ENCODE measurements around the gene LINGO3. TPM values are rescaled to one million over a fixed set of nuclear protein-coding genes. Genes with fewer than 3 reads are reported as not detected.

LINGO3 gene
- total and polyA plus RNA-seq, 2 donors (not counting 3 experiments of a cell fraction or from before 2014, with no cell fraction given) = not detected

DNA sequence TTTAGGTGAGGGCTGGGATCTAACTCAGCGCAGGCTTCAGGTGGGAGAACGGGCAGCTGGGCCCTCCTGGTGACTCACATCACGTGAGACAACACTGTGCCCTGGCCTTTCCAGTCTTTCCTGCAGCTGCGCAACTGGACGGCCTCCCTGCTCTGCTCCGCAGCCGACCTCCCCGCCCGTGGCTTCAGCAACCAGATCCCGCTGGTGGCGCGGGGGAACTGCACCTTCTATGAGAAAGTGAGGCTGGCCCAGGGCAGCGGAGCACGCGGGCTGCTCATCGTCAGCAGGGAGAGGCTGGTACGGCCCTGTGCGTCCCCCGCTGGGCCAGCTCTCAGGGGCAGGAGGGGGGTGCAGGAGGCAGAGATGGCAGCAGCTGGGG is 29.4 kb upstream of the LINGO3 start:
- no peaks in the 10 kb centered on the region for H3K9me3 ChIP-seq (replicated peaks; ENCODE audit: control insufficient read depth, insufficient read depth, low read length)
- no peak overlapping the region for H3K4me2 ChIP-seq (ENCODE audit: insufficient read depth, low read length)
- H4K20me1 ChIP-seq (replicated peaks; ENCODE audit: control insufficient read depth, extremely low read depth, insufficient read depth, low read length) = no peaks in the 10 kb centered on the region
- no peaks in the 10 kb centered on the region for H3K36me3 ChIP-seq (ENCODE audit: control insufficient read depth in 2 of 2, extremely low read depth in 1 of 2, insufficient read depth in 2 of 2, low read length in 2 of 2)
- no TSS peak for BruUV-seq (replicated peaks)
- no peak overlapping the region for H2AFZ ChIP-seq (ENCODE audit: low read depth, low read length)
- intact Hi-C loops (cut with micrococcal nuclease) = no loop called here
- H3K9ac ChIP-seq (replicated peaks; ENCODE audit: extremely low read depth, insufficient read depth, low read length) = no peak overlapping the region
- H3K9me1 ChIP-seq (replicated peaks; ENCODE audit: control insufficient read depth, extremely low read depth, insufficient read depth, low read length) = no peaks in the 10 kb centered on the region
- POLR2A ChIA-PET = no interaction called here
- CTCF ChIA-PET = no interaction called here
- peaks cover 4% of the 10 kb centered on the region for H3K79me2 ChIP-seq (ENCODE audit: control insufficient read depth, insufficient read depth, low read length)
- no peaks in the 10 kb centered on the region for H3K4me1 ChIP-seq (ENCODE audit: control insufficient read depth, extremely low read depth, insufficient read depth, low read length)
- FAIRE-seq = no peak
- DNase-seq (ENCODE audit: low read depth, low spot score) = no peak
- H3K4me3 ChIP-seq (replicated peaks in 1 of 3; ENCODE audit: insufficient read depth in 1 of 3, low read depth in 1 of 3, low read length in 3 of 3) = no peak overlapping the region
- no peaks in the 10 kb centered on the region for H3K27me3 ChIP-seq (ENCODE audit: control insufficient read depth in 2 of 2, insufficient read depth in 2 of 2, low read length in 2 of 2)
- dilution Hi-C loops (cut with MboI; ENCODE audit: extremely low pct_ligation_motif_present, low sequenced_read_pairs) = no loop called here
- TF ChIP-seq EZH2 (IDR thresholded peaks at IDR 0.05; ENCODE audit: borderline replicate concordance, low read depth, low read length, severe bottlenecking) (no peak), MYC (IDR thresholded peaks at IDR 0.05; ENCODE audit: low read depth, low read length) (no peak), FOS (IDR thresholded peaks at IDR 0.05; ENCODE audit: borderline replicate concordance, insufficient read depth, low read length) (no peak), JUN (IDR thresholded peaks at IDR 0.05; ENCODE audit: borderline replicate concordance, insufficient read depth, insufficient read length, low read depth) (no peak), POLR2A (IDR thresholded peaks at IDR 0.05; ENCODE audit: low read depth, low read length) (no peak), GATA2 (IDR thresholded peaks at IDR 0.05; ENCODE audit: insufficient read depth, insufficient read length, low read depth, low read length) (no peak), POLR2AphosphoS5 (IDR thresholded peaks at IDR 0.05; ENCODE audit: insufficient read depth, low read depth, low read length) (no peak)
- TF ChIP-seq, protein P1, sequence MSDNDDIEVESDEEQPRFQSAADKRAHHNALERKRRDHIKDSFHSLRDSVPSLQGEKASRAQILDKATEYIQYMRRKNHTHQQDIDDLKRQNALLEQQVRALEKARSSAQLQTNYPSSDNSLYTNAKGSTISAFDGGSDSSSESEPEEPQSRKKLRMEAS (IDR thresholded peaks at IDR 0.05; ENCODE audit: insufficient read depth, insufficient read length) = no peak
- TF ChIP-seq, protein P2, sequence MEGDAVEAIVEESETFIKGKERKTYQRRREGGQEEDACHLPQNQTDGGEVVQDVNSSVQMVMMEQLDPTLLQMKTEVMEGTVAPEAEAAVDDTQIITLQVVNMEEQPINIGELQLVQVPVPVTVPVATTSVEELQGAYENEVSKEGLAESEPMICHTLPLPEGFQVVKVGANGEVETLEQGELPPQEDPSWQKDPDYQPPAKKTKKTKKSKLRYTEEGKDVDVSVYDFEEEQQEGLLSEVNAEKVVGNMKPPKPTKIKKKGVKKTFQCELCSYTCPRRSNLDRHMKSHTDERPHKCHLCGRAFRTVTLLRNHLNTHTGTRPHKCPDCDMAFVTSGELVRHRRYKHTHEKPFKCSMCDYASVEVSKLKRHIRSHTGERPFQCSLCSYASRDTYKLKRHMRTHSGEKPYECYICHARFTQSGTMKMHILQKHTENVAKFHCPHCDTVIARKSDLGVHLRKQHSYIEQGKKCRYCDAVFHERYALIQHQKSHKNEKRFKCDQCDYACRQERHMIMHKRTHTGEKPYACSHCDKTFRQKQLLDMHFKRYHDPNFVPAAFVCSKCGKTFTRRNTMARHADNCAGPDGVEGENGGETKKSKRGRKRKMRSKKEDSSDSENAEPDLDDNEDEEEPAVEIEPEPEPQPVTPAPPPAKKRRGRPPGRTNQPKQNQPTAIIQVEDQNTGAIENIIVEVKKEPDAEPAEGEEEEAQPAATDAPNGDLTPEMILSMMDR (IDR thresholded peaks at IDR 0.05; ENCODE audit: extremely low read depth in 1 of 2, insufficient read depth in 1 of 2, low read depth in 1 of 2, low read length in 2 of 2) = no peak
- H3K27ac ChIP-seq (ENCODE audit: insufficient read depth, low read depth, low read length) = no peak overlapping the region

Data from endothelial cell of umbilical vein (primary cell).